MM.1S (cell line): ENCODE data around the gene POU4F1.
"Not testable (repeated sequence)": the region's sequence is repeated elsewhere in the genome, so short reads cannot be mapped to it uniquely, and the experiment has no call there.

Experiments
- DNase-seq: peaks from one replicate; pipeline ENCODE4 v3.0.0-alpha.2; 2015
- H2AFZ ChIP-seq: fragments of 300-600 bp; sonication (generic); 2 replicates; pipeline ENCODE4 v1.6.0; 2016; ENCODE audit warnings: antibody characterized with exemption, low read length
- H3F3A ChIP-seq: fragments of 300-600 bp; sonication (generic); 2 replicates; pipeline ENCODE4 v1.6.1; 2016; ENCODE audit warnings: mild to moderate bottlenecking, antibody characterized with exemption, low read length, moderate library complexity, mixed read lengths; ENCODE audit not compliant: insufficient read depth
- H3K27ac ChIP-seq: fragments of 300-600 bp; sonication (generic); 2 replicates; pipeline ENCODE4 v1.5.1; 2016; ENCODE audit warnings: mild to moderate bottlenecking, low read length
- H3K27me3 ChIP-seq: fragments of 300-600 bp; sonication (generic); replicated peaks from 2 replicates; pipeline ENCODE4 v1.6.0; 2016; ENCODE audit warnings: low read length; ENCODE audit not compliant: insufficient read depth
- H3K36me3 ChIP-seq: fragments of 300-600 bp; sonication (generic); replicated peaks from 2 replicates; pipeline ENCODE4 v1.6.1; 2016; ENCODE audit warnings: mild to moderate bottlenecking, low read length, mixed read lengths; ENCODE audit not compliant: insufficient read depth
- H3K4me1 ChIP-seq: fragments of 300-600 bp; sonication (generic); 2 replicates; pipeline ENCODE4 v1.6.1; 2016; ENCODE audit warnings: low read length, mixed read lengths
- H3K4me2 ChIP-seq: fragments of 300-600 bp; sonication (generic); 2 replicates; pipeline ENCODE4 v1.6.0; 2016; ENCODE audit warnings: low read depth, low read length
- H3K4me3 ChIP-seq: fragments of 300-600 bp; sonication (generic); 2 replicates; pipeline ENCODE4 v1.5.1; 2016; ENCODE audit warnings: low read length, mixed read lengths
- H3K79me2 ChIP-seq: fragments of 300-600 bp; sonication (generic); 2 replicates; pipeline ENCODE4 v1.6.1; 2016; ENCODE audit warnings: mixed run types, low read length, mixed read lengths
- H3K9ac ChIP-seq: fragments of 300-600 bp; sonication (generic); 2 replicates; pipeline ENCODE4 v1.6.1; 2016; ENCODE audit warnings: low read length, mixed read lengths
- H3K9me2 ChIP-seq: fragments of 300-600 bp; sonication (generic); replicated peaks from 2 replicates; pipeline ENCODE4 v1.6.1; 2016; ENCODE audit warnings: mild to moderate bottlenecking, low read length, mixed read lengths; ENCODE audit not compliant: insufficient read depth
- H3K9me3 ChIP-seq: fragments of 300-600 bp; sonication (generic); replicated peaks from 2 replicates; pipeline ENCODE4 v1.6.1; 2016; ENCODE audit warnings: mild to moderate bottlenecking, low read length, mixed read lengths; ENCODE audit not compliant: insufficient read depth
- H4K20me1 ChIP-seq: fragments of 300-600 bp; sonication (generic); 2 replicates; pipeline ENCODE4 v1.6.1; 2016; ENCODE audit warnings: mild to moderate bottlenecking, low read length, moderate library complexity, mixed read lengths; ENCODE audit not compliant: insufficient read depth
- CTCF ChIP-seq: fragments of 300-600 bp; sonication (generic); IDR thresholded peaks from 2 replicates; pipeline ENCODE4 v1.5.1; 2016; ENCODE audit warnings: antibody characterized with exemption, low read length, mixed read lengths
- EZH2 ChIP-seq: fragments of 300-600 bp; sonication (generic); optimal IDR thresholded peaks from 2 replicates; pipeline ENCODE3; 2017; ENCODE audit warnings: low read depth, mild to moderate bottlenecking, antibody characterized with exemption, low read length, mixed read lengths
- EZH2phosphoT487 ChIP-seq: fragments of 300-600 bp; sonication (generic); IDR thresholded peaks from 2 replicates; pipeline ENCODE4 v1.6.1; 2018; ENCODE audit warnings: antibody characterized with exemption, low read length

Gene POU4F1

GRCh38 chr13:78649997-78650716, 46.8 kb upstream of the POU4F1 start:
- TF ChIP-seq EZH2phosphoT487 (no peak), CTCF (no peak), EZH2 (no peak)
- peaks cover 8% of the 10 kb centered on the region; the same call in 1 of the 2 replicates for H4K20me1 ChIP-seq
- H3F3A ChIP-seq, result no peaks in the 10 kb centered on the region
- no peaks in the 10 kb centered on the region for H3K36me3 ChIP-seq
- H3K9me2 ChIP-seq, result no peaks in the 10 kb centered on the region
- DNase-seq, result no peak
- H3K9me3 ChIP-seq, result no peaks in the 10 kb centered on the region
- H3K4me1 ChIP-seq, result no peaks in the 10 kb centered on the region
- H3K4me2 ChIP-seq, result no peak overlapping the region
- H3K4me3 ChIP-seq, result no peak overlapping the region
- H3K27me3 ChIP-seq, result no peaks in the 10 kb centered on the region
- H3K9ac ChIP-seq, result no peak overlapping the region
- no peak overlapping the region for H2AFZ ChIP-seq
- H3K27ac ChIP-seq, result no peak overlapping the region
- peaks cover 99% of the 10 kb centered on the region for H3K79me2 ChIP-seq

GRCh38 chr13:78647109-78647678, 43.8 kb upstream of the POU4F1 start:
- H3K4me1 ChIP-seq, H3K36me3 ChIP-seq, H3K4me2 ChIP-seq, H2AFZ ChIP-seq, DNase-seq, H3K27me3 ChIP-seq, H4K20me1 ChIP-seq, H3F3A ChIP-seq, H3K27ac ChIP-seq, H3K9me3 ChIP-seq, H3K4me3 ChIP-seq, H3K9me2 ChIP-seq, H3K9ac ChIP-seq: not testable (repeated sequence)
- H3K79me2 ChIP-seq, result peaks cover 91% of the 10 kb centered on the region

- H4K20me1 ChIP-seq, result no peaks in the 10 kb centered on the region
- peaks cover 8% of the 10 kb centered on the region; the same call in 1 of the 2 replicates for H3K36me3 ChIP-seq
- no peak overlapping the region for H3K9ac ChIP-seq
- DNase-seq, result no peak
- no peaks in the 10 kb centered on the region for H3K9me3 ChIP-seq
- H3K27ac ChIP-seq, result no peak overlapping the region
- 0 out of 2 replicates have a peak, but pooled peaks cover 4% of the 10 kb centered on the region for H3K4me1 ChIP-seq
- no peak overlapping the region for H2AFZ ChIP-seq
- no peak for TF ChIP-seq EZH2
- no peak for TF ChIP-seq CTCF
- TF ChIP-seq EZH2phosphoT487, result no peak
- no peak overlapping the region for H3K4me2 ChIP-seq
- H3K9me2 ChIP-seq, result no peaks in the 10 kb centered on the region
- H3K79me2 ChIP-seq, result peaks cover 10% of the 10 kb centered on the region; the same call in 1 of the 2 replicates
- no peaks in the 10 kb centered on the region for H3F3A ChIP-seq
- no peaks in the 10 kb centered on the region for H3K27me3 ChIP-seq
- H3K4me3 ChIP-seq, result no peak overlapping the region
These were observed 34.9 kb upstream of the POU4F1 start for GRCh38 chr13:78638216-78638615.

- H3K79me2 ChIP-seq, result peaks cover 6% of the 10 kb centered on the region; the same call in 1 of the 2 replicates
- H3K4me3 ChIP-seq, result no peak overlapping the region
- no peak for DNase-seq
- no peak overlapping the region for H3K27ac ChIP-seq
- no peaks in the 10 kb centered on the region for H4K20me1 ChIP-seq
- no peaks in the 10 kb centered on the region for H3K9me3 ChIP-seq
- peaks cover 8% of the 10 kb centered on the region; the same call in 1 of the 2 replicates for H3K36me3 ChIP-seq
- no peaks in the 10 kb centered on the region for H3K9me2 ChIP-seq
- H3K9ac ChIP-seq, result no peak overlapping the region
- no peaks in the 10 kb centered on the region for H3K27me3 ChIP-seq
- H3F3A ChIP-seq, result no peaks in the 10 kb centered on the region
- H3K4me2 ChIP-seq, result no peak overlapping the region
- H2AFZ ChIP-seq, result no peak overlapping the region
- H3K4me1 ChIP-seq, result 0 out of 2 replicates have a peak, but pooled peaks cover 4% of the 10 kb centered on the region
- TF ChIP-seq EZH2 (no peak), CTCF (no peak), EZH2phosphoT487 (no peak)
These were observed 33.1 kb upstream of the POU4F1 start for GRCh38 chr13:78636495-78636894.
